ENCODE results near the gene KRTAP2-2.
"Not testable (repeated sequence)": the region's sequence is repeated elsewhere in the genome, so short reads cannot be mapped to it uniquely, and the experiment has no call there.

DNA sequence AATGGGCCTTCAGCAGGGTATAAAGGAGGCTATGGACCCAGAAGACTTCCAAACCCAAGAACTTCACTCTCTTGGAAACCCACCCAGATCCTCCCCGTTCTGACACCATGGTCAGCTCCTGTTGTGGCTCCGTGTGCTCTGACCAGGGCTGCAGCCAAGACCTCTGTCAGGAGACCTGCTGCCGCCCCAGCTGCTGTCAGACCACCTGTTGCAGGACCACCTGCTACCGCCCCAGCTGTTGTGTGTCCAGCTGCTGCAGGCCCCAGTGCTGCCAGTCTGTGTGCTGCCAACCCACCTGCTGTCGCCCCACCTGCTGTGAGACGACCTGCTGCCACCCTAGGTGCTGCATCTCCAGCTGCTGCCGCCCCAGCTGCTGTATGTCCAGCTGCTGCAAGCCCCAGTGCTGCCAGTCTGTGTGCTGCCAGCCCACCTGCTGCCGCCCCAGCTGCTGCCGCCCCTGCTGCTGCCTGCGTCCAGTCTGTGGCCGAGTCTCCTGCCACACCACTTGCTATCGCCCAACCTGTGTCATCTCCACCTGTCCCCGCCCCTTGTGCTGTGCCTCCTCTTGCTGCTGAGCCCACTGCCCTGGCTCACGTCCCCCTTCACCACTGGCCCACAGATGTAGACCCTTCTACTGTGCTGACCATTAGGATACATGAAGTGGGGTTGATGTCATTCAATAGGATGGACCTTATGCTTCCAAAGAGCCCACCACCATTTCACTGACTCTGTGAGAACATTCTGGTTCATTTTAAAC lies 29.2 kb upstream of the KRTAP2-2 start, which contains the start of gene KRTAP4-7:
- not testable (repeated sequence) for TF ChIP-seq CTCF, EP300, POLR2A (IDR thresholded peaks at IDR 0.05)
